HG02610 (cell line): ENCODE data around the gene NTRK1.
A peak's percentile ranks its signal among the peaks of the same experiment; 100 is the strongest.

Source experiments
- ATAC-seq: cut with Tn5 transposase; IDR thresholded peaks from one replicate; pipeline ENCODE4 v1.9.1; 2021; ENCODE audit warnings: mild to moderate bottlenecking, moderate library complexity; ENCODE audit not compliant: unreplicated experiment

The NTRK1 gene

GRCh38 chr1:156860628-156861423 is at the start of gene NTRK1:
TSS of gene NTRK1 (plus strand) at chr1:156860865. CDS start at chr1:156860935, 70 bp downstream.
- ATAC-seq, result no peak

- no peak for ATAC-seq
Measured at GRCh38 chr1:156811168-156811567, 49.5 kb upstream of the NTRK1 start.

- ATAC-seq, result no peak
Measured at GRCh38 chr1:156812293-156812990, 48.2 kb upstream of the NTRK1 start.

GRCh38 chr1:156813298-156813697 is 47.4 kb upstream of the NTRK1 start:
- no peak for ATAC-seq

GRCh38 chr1:156813750-156814570 is 46.7 kb upstream of the NTRK1 start:
- ATAC-seq, result no peak

GRCh38 chr1:156814571-156815260 is 45.9 kb upstream of the NTRK1 start:
- ATAC-seq, result no peak

- ATAC-seq, result no peak
Measured at GRCh38 chr1:156815307-156815826, 45.3 kb upstream of the NTRK1 start.

- no peak for ATAC-seq
Measured at GRCh38 chr1:156815961-156816422, 44.7 kb upstream of the NTRK1 start.

- peak; percentile 84 for ATAC-seq
Measured at GRCh38 chr1:156816561-156817328, 43.9 kb upstream of the NTRK1 start, which contains the start of gene SH2D2A. TSS of gene SH2D2A (minus strand) at chr1:156816848. CDS start at chr1:156816708, 140 bp downstream.

- no peak for ATAC-seq
Measured at GRCh38 chr1:156821801-156822200, 38.9 kb upstream of the NTRK1 start.

GRCh38 chr1:156822680-156823079 is 38.0 kb upstream of the NTRK1 start:
- ATAC-seq, result no peak

GRCh38 chr1:156823210-156823790 is 37.4 kb upstream of the NTRK1 start:
- ATAC-seq, result no peak

- ATAC-seq, result no peak
Measured at GRCh38 chr1:156826630-156827029, 34.0 kb upstream of the NTRK1 start.

GRCh38 chr1:156828400-156829124 is 32.1 kb upstream of the NTRK1 start:
- ATAC-seq, result no peak

- no peak for ATAC-seq
Measured at GRCh38 chr1:156832434-156832833, 28.2 kb upstream of the NTRK1 start.

- ATAC-seq, result no peak
Measured at GRCh38 chr1:156833603-156834002, 27.1 kb upstream of the NTRK1 start.

- no peak for ATAC-seq
Measured at GRCh38 chr1:156834322-156834721, 26.3 kb upstream of the NTRK1 start.

- peak; percentile 75 for ATAC-seq
Measured at GRCh38 chr1:156836041-156836654, 24.5 kb upstream of the NTRK1 start.
